ENCODE measurements around the gene CUX1.

Gene CUX1

DNA sequence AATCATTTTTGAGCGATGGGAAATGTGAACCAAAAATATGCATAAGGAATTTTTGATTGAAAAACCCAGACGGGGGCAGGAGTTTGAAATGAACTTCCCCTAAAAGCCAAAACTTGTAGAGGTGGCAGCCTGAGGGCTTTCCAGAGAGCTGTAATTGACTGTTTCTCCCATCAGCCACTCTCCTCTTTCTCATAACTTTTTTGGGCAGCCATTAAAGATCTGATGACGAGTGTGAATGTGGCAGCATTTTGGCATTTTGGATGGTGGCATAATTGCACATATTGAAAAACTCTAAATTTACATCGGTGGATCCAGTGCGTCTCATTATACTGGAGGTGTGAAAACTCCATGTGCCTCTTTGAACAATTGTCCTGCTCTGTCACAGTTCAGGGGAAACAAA lies 159.0 kb downstream of the CUX1 start:
- ATAC-seq: no peak
- TF ChIP-seq BACH2 (CRISPR knock-in tag; IDR thresholded peaks at IDR 0.05; ENCODE audit: borderline replicate concordance) (no peak), GLIS3 (CRISPR knock-in tag; IDR thresholded peaks at IDR 0.05) (no peak), TCF4 (CRISPR knock-in tag; IDR thresholded peaks at IDR 0.05; ENCODE audit: borderline replicate concordance) (no peak), ISL1 (CRISPR knock-in tag; IDR thresholded peaks at IDR 0.05) (no peak), CSDC2 (CRISPR knock-in tag; IDR thresholded peaks at IDR 0.05) (no peak), ZFP30 (CRISPR knock-in tag; IDR thresholded peaks at IDR 0.05) (no peak)
- TF ChIP-seq, protein P1, sequence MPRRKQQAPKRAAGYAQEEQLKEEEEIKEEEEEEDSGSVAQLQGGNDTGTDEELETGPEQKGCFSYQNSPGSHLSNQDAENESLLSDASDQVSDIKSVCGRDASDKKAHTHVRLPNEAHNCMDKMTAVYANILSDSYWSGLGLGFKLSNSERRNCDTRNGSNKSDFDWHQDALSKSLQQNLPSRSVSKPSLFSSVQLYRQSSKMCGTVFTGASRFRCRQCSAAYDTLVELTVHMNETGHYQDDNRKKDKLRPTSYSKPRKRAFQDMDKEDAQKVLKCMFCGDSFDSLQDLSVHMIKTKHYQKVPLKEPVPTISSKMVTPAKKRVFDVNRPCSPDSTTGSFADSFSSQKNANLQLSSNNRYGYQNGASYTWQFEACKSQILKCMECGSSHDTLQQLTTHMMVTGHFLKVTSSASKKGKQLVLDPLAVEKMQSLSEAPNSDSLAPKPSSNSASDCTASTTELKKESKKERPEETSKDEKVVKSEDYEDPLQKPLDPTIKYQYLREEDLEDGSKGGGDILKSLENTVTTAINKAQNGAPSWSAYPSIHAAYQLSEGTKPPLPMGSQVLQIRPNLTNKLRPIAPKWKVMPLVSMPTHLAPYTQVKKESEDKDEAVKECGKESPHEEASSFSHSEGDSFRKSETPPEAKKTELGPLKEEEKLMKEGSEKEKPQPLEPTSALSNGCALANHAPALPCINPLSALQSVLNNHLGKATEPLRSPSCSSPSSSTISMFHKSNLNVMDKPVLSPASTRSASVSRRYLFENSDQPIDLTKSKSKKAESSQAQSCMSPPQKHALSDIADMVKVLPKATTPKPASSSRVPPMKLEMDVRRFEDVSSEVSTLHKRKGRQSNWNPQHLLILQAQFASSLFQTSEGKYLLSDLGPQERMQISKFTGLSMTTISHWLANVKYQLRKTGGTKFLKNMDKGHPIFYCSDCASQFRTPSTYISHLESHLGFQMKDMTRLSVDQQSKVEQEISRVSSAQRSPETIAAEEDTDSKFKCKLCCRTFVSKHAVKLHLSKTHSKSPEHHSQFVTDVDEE (CRISPR knock-in tag; IDR thresholded peaks at IDR 0.05): no peak
- TF ChIP-seq, protein P2, sequence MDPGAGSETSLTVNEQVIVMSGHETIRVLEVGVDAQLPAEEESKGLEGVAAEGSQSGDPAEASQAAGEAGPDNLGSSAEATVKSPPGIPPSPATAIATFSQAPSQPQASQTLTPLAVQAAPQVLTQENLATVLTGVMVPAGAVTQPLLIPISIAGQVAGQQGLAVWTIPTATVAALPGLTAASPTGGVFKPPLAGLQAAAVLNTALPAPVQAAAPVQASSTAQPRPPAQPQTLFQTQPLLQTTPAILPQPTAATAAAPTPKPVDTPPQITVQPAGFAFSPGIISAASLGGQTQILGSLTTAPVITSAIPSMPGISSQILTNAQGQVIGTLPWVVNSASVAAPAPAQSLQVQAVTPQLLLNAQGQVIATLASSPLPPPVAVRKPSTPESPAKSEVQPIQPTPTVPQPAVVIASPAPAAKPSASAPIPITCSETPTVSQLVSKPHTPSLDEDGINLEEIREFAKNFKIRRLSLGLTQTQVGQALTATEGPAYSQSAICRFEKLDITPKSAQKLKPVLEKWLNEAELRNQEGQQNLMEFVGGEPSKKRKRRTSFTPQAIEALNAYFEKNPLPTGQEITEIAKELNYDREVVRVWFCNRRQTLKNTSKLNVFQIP (CRISPR knock-in tag; IDR thresholded peaks at IDR 0.05; ENCODE audit: borderline replicate concordance, low read depth): no peak
- TF ChIP-seq, protein P3, sequence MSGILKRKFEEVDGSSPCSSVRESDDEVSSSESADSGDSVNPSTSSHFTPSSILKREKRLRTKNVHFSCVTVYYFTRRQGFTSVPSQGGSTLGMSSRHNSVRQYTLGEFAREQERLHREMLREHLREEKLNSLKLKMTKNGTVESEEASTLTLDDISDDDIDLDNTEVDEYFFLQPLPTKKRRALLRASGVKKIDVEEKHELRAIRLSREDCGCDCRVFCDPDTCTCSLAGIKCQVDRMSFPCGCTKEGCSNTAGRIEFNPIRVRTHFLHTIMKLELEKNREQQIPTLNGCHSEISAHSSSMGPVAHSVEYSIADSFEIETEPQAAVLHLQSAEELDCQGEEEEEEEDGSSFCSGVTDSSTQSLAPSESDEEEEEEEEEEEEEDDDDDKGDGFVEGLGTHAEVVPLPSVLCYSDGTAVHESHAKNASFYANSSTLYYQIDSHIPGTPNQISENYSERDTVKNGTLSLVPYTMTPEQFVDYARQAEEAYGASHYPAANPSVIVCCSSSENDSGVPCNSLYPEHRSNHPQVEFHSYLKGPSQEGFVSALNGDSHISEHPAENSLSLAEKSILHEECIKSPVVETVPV (CRISPR knock-in tag; IDR thresholded peaks at IDR 0.05): no peak

DNA sequence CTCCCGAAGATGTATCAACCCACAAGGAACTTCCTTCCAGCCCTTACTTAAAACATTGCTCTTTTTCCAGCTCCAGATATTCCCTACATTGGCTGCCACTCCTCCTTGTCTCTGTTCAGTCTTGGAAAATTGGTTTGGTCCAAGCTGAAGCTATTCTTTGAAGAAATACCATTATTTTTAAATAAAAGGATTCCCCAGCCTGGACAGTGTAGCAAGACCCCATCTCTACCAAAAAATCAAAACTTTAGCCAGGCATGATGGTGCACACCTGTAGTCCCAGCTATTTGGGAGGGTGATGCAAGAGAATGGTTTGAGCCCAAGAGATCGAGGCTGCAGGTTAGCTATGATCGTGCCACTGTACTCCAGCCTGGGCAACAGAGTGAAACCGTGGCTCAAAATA lies 159.8 kb downstream of the CUX1 start:
- ATAC-seq: no peak
- TF ChIP-seq, protein P4, sequence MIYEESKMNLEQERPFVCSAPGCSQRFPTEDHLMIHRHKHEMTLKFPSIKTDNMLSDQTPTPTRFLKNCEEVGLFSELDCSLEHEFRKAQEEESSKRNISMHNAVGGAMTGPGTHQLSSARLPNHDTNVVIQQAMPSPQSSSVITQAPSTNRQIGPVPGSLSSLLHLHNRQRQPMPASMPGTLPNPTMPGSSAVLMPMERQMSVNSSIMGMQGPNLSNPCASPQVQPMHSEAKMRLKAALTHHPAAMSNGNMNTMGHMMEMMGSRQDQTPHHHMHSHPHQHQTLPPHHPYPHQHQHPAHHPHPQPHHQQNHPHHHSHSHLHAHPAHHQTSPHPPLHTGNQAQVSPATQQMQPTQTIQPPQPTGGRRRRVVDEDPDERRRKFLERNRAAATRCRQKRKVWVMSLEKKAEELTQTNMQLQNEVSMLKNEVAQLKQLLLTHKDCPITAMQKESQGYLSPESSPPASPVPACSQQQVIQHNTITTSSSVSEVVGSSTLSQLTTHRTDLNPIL (CRISPR knock-in tag; IDR thresholded peaks at IDR 0.05; ENCODE audit: low read depth): no peak
- TF ChIP-seq, protein P3 (CRISPR knock-in tag; IDR thresholded peaks at IDR 0.05): no peak
- TF ChIP-seq ZNF70 (CRISPR knock-in tag; IDR thresholded peaks at IDR 0.05) (no peak), OSR1 (CRISPR knock-in tag; IDR thresholded peaks at IDR 0.05) (no peak), ARNTL (CRISPR knock-in tag; IDR thresholded peaks at IDR 0.05; ENCODE audit: borderline replicate concordance, low read depth) (no peak)

DNA sequence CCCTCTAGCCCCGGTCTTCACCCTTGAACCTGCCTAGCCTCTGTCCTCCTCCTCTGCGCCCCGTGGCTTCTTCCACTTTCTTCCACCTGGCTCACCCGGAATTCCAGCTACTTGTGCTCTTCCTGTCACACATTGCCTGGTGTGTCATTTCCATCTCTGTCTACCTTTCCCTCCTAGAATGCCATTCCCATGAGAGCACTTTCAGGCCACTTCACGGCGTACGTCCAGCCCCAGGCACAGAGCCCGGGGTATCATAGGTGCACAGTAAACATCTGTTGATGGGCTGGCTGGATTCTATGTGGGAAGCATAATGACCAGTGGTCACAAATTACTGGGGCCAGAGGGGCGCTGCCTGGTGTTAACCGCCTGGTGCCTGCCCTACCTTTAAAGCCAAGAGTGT lies 161.3 kb downstream of the CUX1 start:
- no peak for ATAC-seq
- TF ChIP-seq ZC3H10 (CRISPR knock-in tag; IDR thresholded peaks at IDR 0.05) (no peak), BACH2 (CRISPR knock-in tag; IDR thresholded peaks at IDR 0.05; ENCODE audit: borderline replicate concordance) (no peak), CSDC2 (CRISPR knock-in tag; IDR thresholded peaks at IDR 0.05) (no peak), SNAI2 (CRISPR knock-in tag; IDR thresholded peaks at IDR 0.05) (no peak), OSR1 (CRISPR knock-in tag; IDR thresholded peaks at IDR 0.05) (no peak), ZFP3 (CRISPR knock-in tag; IDR thresholded peaks at IDR 0.05) (no peak), ZNF70 (CRISPR knock-in tag; IDR thresholded peaks at IDR 0.05) (no peak), TCF4 (CRISPR knock-in tag; IDR thresholded peaks at IDR 0.05; ENCODE audit: borderline replicate concordance) (no peak), RARB (CRISPR knock-in tag; IDR thresholded peaks at IDR 0.05) (no peak), ZFP30 (CRISPR knock-in tag; IDR thresholded peaks at IDR 0.05) (no peak), GLIS3 (CRISPR knock-in tag; IDR thresholded peaks at IDR 0.05) (no peak), ZNF565 (CRISPR knock-in tag; conservative IDR thresholded peaks at IDR 0.05; ENCODE audit: low read depth) (no peak)
- TF ChIP-seq, protein P2 (CRISPR knock-in tag; IDR thresholded peaks at IDR 0.05; ENCODE audit: borderline replicate concordance, low read depth): no peak
- TF ChIP-seq, protein P4 (CRISPR knock-in tag; IDR thresholded peaks at IDR 0.05; ENCODE audit: low read depth): no peak
- TF ChIP-seq, protein P1 (CRISPR knock-in tag; IDR thresholded peaks at IDR 0.05): no peak
- TF ChIP-seq, protein P3 (CRISPR knock-in tag; IDR thresholded peaks at IDR 0.05): no peak

All from SK-N-SH treated with all-trans-retinoic acid at 6 μM for 48 hours (cell line).